SK-N-SH (cell line): ENCODE data around the gene HIF3A. TPM values are rescaled to one million over a fixed set of nuclear protein-coding genes. Genes with fewer than 3 reads are reported as not detected.

ENCODE experiments used
- CTCF ChIA-PET: fragments of 300-600, 350-600 bp; formaldehyde crosslinking; extraction: SDS; loops from one replicate; lab custom pipeline; 2021; lab: Yijun Ruan, JAX
- POLR2A ChIA-PET: fragments of 350-600 bp; sonication (Branson Sonifier 250); formaldehyde crosslinking; extraction: SDS; loops from one replicate; lab custom pipeline; 2020; ENCODE audit warnings: antibody characterized with exemption, inconsistent platforms; lab: Yijun Ruan, JAX
- DNase-seq: peaks from one replicate; pipeline ENCODE4 v3.0.0; 2012
- H2AFZ ChIP-seq: fragments of 200-600 bp; sonication (generic); 2 replicates; pipeline ENCODE4 v1.8.1; 2016; ENCODE audit warnings: antibody characterized with exemption, mild to moderate bottlenecking, low read depth
- H3F3A ChIP-seq: fragments of 200-600 bp; sonication (generic); replicated peaks from 2 replicates; pipeline ENCODE3; 2016; ENCODE audit warnings: antibody characterized with exemption, mild to moderate bottlenecking; ENCODE audit not compliant: insufficient read depth
- H3K27ac ChIP-seq, 2 experiments: fragments of 200-500 bp in 1 of 2; fragments of 200-600 bp in 1 of 2; sonication (Bioruptor generic) in 1 of 2; sonication (generic), shearing (Covaris generic) in 1 of 2; 2 replicates each; pipeline versions ENCODE4 v1.5.1 to v1.6.1; 2014 to 2016; ENCODE audit warnings: low read depth in 2 of 2, inconsistent platforms in 1 of 2, low read length in 1 of 2, mild to moderate bottlenecking in 1 of 2, mixed read lengths in 1 of 2
- H3K27me3 ChIP-seq: fragments of 200-600 bp; sonication (generic), shearing (Covaris generic); 2 replicates; pipeline ENCODE4 v1.6.1; 2016; ENCODE audit warnings: mixed run types; ENCODE audit not compliant: insufficient read depth
- H3K36me3 ChIP-seq, 2 experiments: fragments of 200-500 bp in 1 of 2; fragments of 200-600 bp in 1 of 2; sonication (Bioruptor generic) in 1 of 2; sonication (generic) in 1 of 2; replicated peaks in 1 of 2; 2 replicates each; pipeline versions ENCODE3 to v1.5.1; 2014 to 2016; ENCODE audit warnings: low read length in 1 of 2, mild to moderate bottlenecking in 1 of 2; ENCODE audit not compliant: insufficient read depth in 2 of 2, control insufficient read depth in 1 of 2
- H3K4me1 ChIP-seq, 2 experiments: fragments of 200-500 bp in 1 of 2; fragments of 200-600 bp in 1 of 2; sonication (Bioruptor generic) in 1 of 2; sonication (generic), shearing (Covaris generic) in 1 of 2; 2 replicates each; pipeline versions ENCODE4 v1.5.1 to v1.6.1; 2014 to 2016; ENCODE audit warnings: low read depth in 1 of 2, low read length in 1 of 2, mixed run types in 1 of 2; ENCODE audit not compliant: insufficient read depth in 2 of 2, control insufficient read depth in 1 of 2
- H3K4me2 ChIP-seq: fragments of 200-600 bp; sonication (generic), shearing (Covaris generic); 2 replicates; pipeline ENCODE4 v1.6.1; 2017; ENCODE audit warnings: mixed run types
- H3K4me3 ChIP-seq, 2 experiments: fragments of 200-500 bp in 1 of 2; fragments of 200-600 bp in 1 of 2; sonication (Bioruptor generic) in 1 of 2; sonication (generic), shearing (Covaris generic) in 1 of 2; 2 replicates each; pipeline versions ENCODE4 v1.5.1 to v1.8.1; 2014 to 2016; ENCODE audit warnings: low read depth in 2 of 2, inconsistent platforms in 1 of 2, low read length in 1 of 2, mild to moderate bottlenecking in 1 of 2, mixed read lengths in 1 of 2, moderate library complexity in 1 of 2
- H3K79me2 ChIP-seq: fragments of 200-600 bp; sonication (generic); 2 replicates; pipeline ENCODE4 v1.8.1; 2017; ENCODE audit warnings: mild to moderate bottlenecking; ENCODE audit not compliant: insufficient read depth
- H3K9ac ChIP-seq: fragments of 200-600 bp; sonication (generic); 2 replicates; pipeline ENCODE4 v1.6.1; 2017; ENCODE audit warnings: mixed run types
- H3K9me2 ChIP-seq: fragments of 200-600 bp; sonication (generic); 2 replicates; pipeline ENCODE4 v1.6.1; 2017; ENCODE audit warnings: mixed run types
- H3K9me3 ChIP-seq: fragments of 200-600 bp; sonication (generic); 2 replicates; pipeline ENCODE4 v1.6.1; 2017; ENCODE audit warnings: mixed run types, mild to moderate bottlenecking, moderate library complexity
- H4K20me1 ChIP-seq: fragments of 200-600 bp; sonication (generic); 2 replicates; pipeline ENCODE4 v1.6.1; 2017; ENCODE audit warnings: mild to moderate bottlenecking, mixed run types; ENCODE audit not compliant: insufficient read depth
- CHD2 ChIP-seq: fragments of 150-350 bp; IDR thresholded peaks from 2 replicates; pipeline ENCODE4 v1.6.1; 2018; ENCODE audit warnings: low read length; ENCODE audit not compliant: partially characterized antibody
- CTCF ChIP-seq: fragments of 200-600 bp; sonication (generic); IDR thresholded peaks from 2 replicates; pipeline ENCODE4 v1.6.1; 2017; ENCODE audit warnings: antibody characterized with exemption, mild to moderate bottlenecking, moderate library complexity
- EP300 ChIP-seq, 2 experiments: IDR thresholded peaks; 2 replicates each; pipeline versions ENCODE4 v1.4.0 to v1.6.1; 2012; ENCODE audit warnings: borderline replicate concordance in 1 of 2, low read depth in 1 of 2, low read length in 1 of 2
- FOSL2 ChIP-seq: IDR thresholded peaks from 2 replicates; pipeline ENCODE4 v1.4.0; 2012; ENCODE audit warnings: low read depth, mild to moderate bottlenecking, moderate library complexity, borderline replicate concordance
- FOXJ3 ChIP-seq: sonication (generic); formaldehyde crosslinking; IDR thresholded peaks from 2 replicates; pipeline ENCODE4 v1.5.1; 2020; ENCODE audit warnings: mild to moderate bottlenecking, missing genetic modification reagents
- FOXM1 ChIP-seq: IDR thresholded peaks from 2 replicates; pipeline ENCODE4 v1.4.0; 2012; ENCODE audit warnings: low read depth, mild to moderate bottlenecking
- GABPA ChIP-seq: IDR thresholded peaks from 2 replicates; pipeline ENCODE4 v1.4.0; 2012; ENCODE audit warnings: low read depth, mild to moderate bottlenecking
- JUND ChIP-seq: IDR thresholded peaks from 2 replicates; pipeline ENCODE4 v1.4.0; 2012
- MAX ChIP-seq: IDR thresholded peaks from 2 replicates; pipeline ENCODE4 v1.4.0; 2012; ENCODE audit warnings: low read depth
- MEF2A ChIP-seq: IDR thresholded peaks from 2 replicates; pipeline ENCODE4 v1.4.0; 2012; ENCODE audit warnings: low read depth, borderline replicate concordance
- NFIC ChIP-seq: IDR thresholded peaks from 2 replicates; pipeline ENCODE4 v1.4.0; 2012; ENCODE audit warnings: borderline replicate concordance
- NRF1 ChIP-seq: IDR thresholded peaks from 2 replicates; pipeline ENCODE4 v1.6.1; 2012; ENCODE audit warnings: low read depth, mild to moderate bottlenecking, low read length
- RFX5 ChIP-seq: IDR thresholded peaks from 2 replicates; pipeline ENCODE4 v1.6.1; 2012; ENCODE audit warnings: mild to moderate bottlenecking, improper control_type of control experiment, low read length
- RXRA ChIP-seq: IDR thresholded peaks from 2 replicates; pipeline ENCODE4 v1.4.0; 2012; ENCODE audit warnings: low read depth, mild to moderate bottlenecking, borderline replicate concordance
- SIN3A ChIP-seq: IDR thresholded peaks from 2 replicates; pipeline ENCODE4 v1.6.1; 2012; ENCODE audit warnings: low read depth, mild to moderate bottlenecking, low read length, moderate library complexity, borderline replicate concordance
- SMC3 ChIP-seq: IDR thresholded peaks from 2 replicates; pipeline ENCODE4 v1.6.1; 2012; ENCODE audit warnings: low read depth, low read length, improper control_type of control experiment
- TAF1 ChIP-seq: IDR thresholded peaks from 2 replicates; pipeline ENCODE4 v1.6.1; 2012; ENCODE audit warnings: low read depth, mild to moderate bottlenecking, low read length, moderate library complexity, borderline replicate concordance
- TEAD4 ChIP-seq: IDR thresholded peaks from 2 replicates; pipeline ENCODE4 v1.4.0; 2012; ENCODE audit warnings: mild to moderate bottlenecking, borderline replicate concordance; ENCODE audit not compliant: insufficient read depth
- WGBS: methylation state at CpG from one replicate; pipeline ENCODE4 v1.1.6; 2017; ENCODE audit warnings: low lambda C conversion rate; 5-methylcytosine and 5-hydroxymethylcytosine counted together
- polyA plus RNA-seq, 3 experiments: library from polyadenylated mRNA; depleted of rRNA; stranded (reverse); fragments of >200 nt; gene quantifications; 2 replicates each; pipeline ENCODE4 v1.2.3, GENCODE V29; 2012
- TF ChIP-seq, protein P1 (sequence below): IDR thresholded peaks from 2 replicates; pipeline ENCODE4 v1.4.0; 2012; ENCODE audit warnings: low read depth, borderline replicate concordance
- TF ChIP-seq, protein P2 (sequence below): IDR thresholded peaks from 2 replicates; pipeline ENCODE4; 2012
- TF ChIP-seq, protein P3 (sequence below): fragments of 150-350 bp; IDR thresholded peaks from 2 replicates; pipeline ENCODE4 v1.6.1; 2017; ENCODE audit warnings: antibody characterized with exemption, low read length, low read depth, borderline replicate concordance

Gene HIF3A
- polyA plus RNA-seq, 1 of the 3 experiments (the other 2 are of a cell fraction), result 0.92 TPM

DNA sequence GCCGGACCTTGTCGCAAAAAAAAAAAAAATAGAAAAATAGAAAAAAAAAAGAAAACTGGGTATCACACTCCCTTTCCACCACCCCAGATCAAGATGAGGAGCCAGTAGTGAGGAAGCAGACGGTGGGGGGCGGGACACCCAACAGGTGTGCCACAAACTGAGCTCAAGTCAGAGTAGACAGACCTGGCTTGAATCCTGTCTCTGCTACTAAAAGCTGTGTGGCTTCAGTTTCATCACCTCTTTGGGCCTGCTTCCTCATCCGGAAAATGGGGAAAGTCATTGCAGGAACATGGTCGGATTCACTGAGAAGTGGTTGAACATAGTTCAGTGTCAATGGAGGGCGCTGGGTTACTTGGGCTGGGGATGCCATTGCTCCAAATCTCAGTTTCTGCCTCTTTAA, 2.9 kb downstream of the HIF3A start:
- no peak for TF ChIP-seq NFIC
- TF ChIP-seq, protein P1, sequence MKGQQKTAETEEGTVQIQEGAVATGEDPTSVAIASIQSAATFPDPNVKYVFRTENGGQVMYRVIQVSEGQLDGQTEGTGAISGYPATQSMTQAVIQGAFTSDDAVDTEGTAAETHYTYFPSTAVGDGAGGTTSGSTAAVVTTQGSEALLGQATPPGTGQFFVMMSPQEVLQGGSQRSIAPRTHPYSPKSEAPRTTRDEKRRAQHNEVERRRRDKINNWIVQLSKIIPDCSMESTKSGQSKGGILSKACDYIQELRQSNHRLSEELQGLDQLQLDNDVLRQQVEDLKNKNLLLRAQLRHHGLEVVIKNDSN, result no peak
- TF ChIP-seq EP300 (IDR thresholded peaks at IDR 0.05; ENCODE audit: borderline replicate concordance in 1 of 2, low read depth in 1 of 2, low read length in 1 of 2), result no peak
- TF ChIP-seq FOSL2, result no peak
- no peak for TF ChIP-seq SIN3A
- TF ChIP-seq JUND, result no peak
- TF ChIP-seq MEF2A, result no peak
- no peak for TF ChIP-seq FOXJ3 (CRISPR knock-in tag)
- TF ChIP-seq TAF1, result no peak
- no peak for TF ChIP-seq FOXM1
- no peak for TF ChIP-seq NRF1
- TF ChIP-seq RXRA, result no peak
- TF ChIP-seq RFX5, result no peak
- TF ChIP-seq, protein P2, sequence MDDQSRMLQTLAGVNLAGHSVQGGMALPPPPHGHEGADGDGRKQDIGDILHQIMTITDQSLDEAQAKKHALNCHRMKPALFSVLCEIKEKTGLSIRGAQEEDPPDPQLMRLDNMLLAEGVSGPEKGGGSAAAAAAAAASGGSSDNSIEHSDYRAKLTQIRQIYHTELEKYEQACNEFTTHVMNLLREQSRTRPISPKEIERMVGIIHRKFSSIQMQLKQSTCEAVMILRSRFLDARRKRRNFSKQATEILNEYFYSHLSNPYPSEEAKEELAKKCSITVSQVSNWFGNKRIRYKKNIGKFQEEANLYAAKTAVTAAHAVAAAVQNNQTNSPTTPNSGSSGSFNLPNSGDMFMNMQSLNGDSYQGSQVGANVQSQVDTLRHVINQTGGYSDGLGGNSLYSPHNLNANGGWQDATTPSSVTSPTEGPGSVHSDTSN, result no peak
- TF ChIP-seq SMC3, result no peak
- TF ChIP-seq GABPA, result no peak
- no peak for TF ChIP-seq CHD2
- Histone ChIP-seq H3K4me1 (peaks cover 15 to 34% of the 10 kb centered on the region in 2 experiments), H3K4me2 (no peak overlapping the region), H3K79me2 (no peaks in the 10 kb centered on the region), H4K20me1 (no peaks in the 10 kb centered on the region), H3K9me2 (no peaks in the 10 kb centered on the region), H3F3A (peaks cover 5% of the 10 kb centered on the region), H3K27ac (no peak overlapping the region), H3K4me3 (no peak overlapping the region), H3K27me3 (no peaks in the 10 kb centered on the region), H3K9me3 (no peaks in the 10 kb centered on the region), H2AFZ (no peak overlapping the region), H3K9ac (no peak overlapping the region), H3K36me3 (no peaks in the 10 kb centered on the region)
- POLR2A ChIA-PET, result no interaction called here
- 79% methylated on average over 7 of the region's 7 CpGs for WGBS
- DNase-seq, result no peak
- CTCF ChIA-PET, result interaction anchor here (1.0 to 6.0 kb wide), 6 partner anchors 10 to 271 kb away, joined by 3 to 26 read pairs (median 5); partner anchors contain the start of gene PPP5C

- H3K9ac ChIP-seq, result no peak overlapping the region
- no peak overlapping the region for H2AFZ ChIP-seq
- ChIA-PET CTCF (interaction anchor here (0.5 to 1.6 kb wide), 2 partner anchors 23 to 103 kb away, joined by 3 to 4 read pairs; no protein-coding TSS in a partner anchor), POLR2A (no interaction called here)
- H3K9me3 ChIP-seq, result peaks cover 7% of the 10 kb centered on the region; the same call in 1 of the 2 replicates
- H3K27me3 ChIP-seq, result no peaks in the 10 kb centered on the region
- no peaks in the 10 kb centered on the region for H3K9me2 ChIP-seq
- H4K20me1 ChIP-seq, result no peaks in the 10 kb centered on the region
- H3K4me3 ChIP-seq, result no peak overlapping the region
- H3K79me2 ChIP-seq, result no peaks in the 10 kb centered on the region
- WGBS, result 88% methylated on average over 10 of the region's 10 CpGs
- H3K4me2 ChIP-seq, result no peak overlapping the region
- H3F3A ChIP-seq, result peaks cover 5% of the 10 kb centered on the region
- no peak overlapping the region for H3K27ac ChIP-seq
- no peak for DNase-seq
- peaks cover 14 to 22% of the 10 kb centered on the region in 2 experiments for H3K4me1 ChIP-seq
- no peaks in the 10 kb centered on the region for H3K36me3 ChIP-seq
- no peak for TF ChIP-seq TEAD4
- no peak for TF ChIP-seq MEF2A
- TF ChIP-seq NFIC, result no peak
- no peak for TF ChIP-seq JUND
- TF ChIP-seq, protein P2, result no peak
- no peak for TF ChIP-seq TAF1
- TF ChIP-seq, protein P3, sequence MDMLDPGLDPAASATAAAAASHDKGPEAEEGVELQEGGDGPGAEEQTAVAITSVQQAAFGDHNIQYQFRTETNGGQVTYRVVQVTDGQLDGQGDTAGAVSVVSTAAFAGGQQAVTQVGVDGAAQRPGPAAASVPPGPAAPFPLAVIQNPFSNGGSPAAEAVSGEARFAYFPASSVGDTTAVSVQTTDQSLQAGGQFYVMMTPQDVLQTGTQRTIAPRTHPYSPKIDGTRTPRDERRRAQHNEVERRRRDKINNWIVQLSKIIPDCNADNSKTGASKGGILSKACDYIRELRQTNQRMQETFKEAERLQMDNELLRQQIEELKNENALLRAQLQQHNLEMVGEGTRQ, result no peak
- no peak for TF ChIP-seq MAX
- no peak for TF ChIP-seq FOXJ3 (CRISPR knock-in tag)
- no peak for TF ChIP-seq CTCF
- TF ChIP-seq, protein P1, result no peak
Measured at GRCh38 chr19:46303322-46303690, 6.5 kb downstream of the HIF3A start.
